A549 treated with RU486 at 1 μM for 4 hours (cell line): Measurements from ENCODE around the gene ATP7A. TPM values are rescaled to one million over a fixed set of nuclear protein-coding genes. Genes with fewer than 3 reads are reported as not detected.

ENCODE experiments used
- total RNA-seq: library from RNA; stranded (reverse); fragments of 200-300 nt; extraction: Qiagen RNA extraction; gene quantifications from 5 replicates; pipeline ENCODE4 v1.2.3, GENCODE V29; 2022; ENCODE audit warnings: low read depth

Gene ATP7A
- 1.7 to 3.5 TPM (median 3.4 TPM) in 5 replicates for total RNA-seq

DNA sequence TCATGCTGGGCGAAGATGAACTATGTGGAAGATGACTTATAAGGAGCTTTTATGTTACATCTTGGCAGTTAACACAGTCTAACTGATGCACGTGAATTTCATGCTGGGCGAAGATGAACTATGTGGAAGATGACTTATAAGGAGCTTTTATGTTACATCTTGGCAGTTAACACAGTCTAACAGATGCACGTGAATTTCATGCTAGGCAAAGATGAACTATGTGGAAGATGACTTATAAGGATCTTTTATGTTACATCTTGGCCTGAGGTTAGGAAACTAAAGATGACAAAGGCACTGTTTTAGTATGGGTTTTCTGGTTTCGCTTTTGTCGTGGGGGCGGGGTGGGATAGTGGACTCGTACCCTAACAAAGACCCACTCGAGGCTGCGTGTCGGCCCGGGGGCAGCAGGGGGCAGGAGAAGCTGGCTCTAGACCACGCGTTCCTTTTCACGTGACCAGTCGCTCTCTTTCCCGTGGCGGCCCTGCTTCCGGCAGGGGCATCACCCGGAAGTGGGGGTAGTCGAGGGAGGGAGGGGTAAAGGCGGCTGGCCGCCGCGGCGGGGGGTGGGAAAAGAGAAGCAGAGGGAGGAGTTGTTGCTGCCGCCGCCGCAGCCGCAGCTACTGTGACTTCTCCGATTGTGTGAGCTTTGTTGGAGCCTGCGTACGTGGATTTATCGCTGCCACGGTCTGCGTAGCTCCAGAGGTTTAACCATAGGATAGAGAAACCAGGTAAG, at the start of gene ATP7A:
Gene ATP7A (plus strand): TSS at position 586 of the 733 bp plus-strand sequence. CDS start 60,949 bp downstream, outside the sequence.

GRCh38 chrX:77894921-77895886, 15.3 kb upstream of the ATP7A start, which contains the start of gene MAGT1:
TSS of gene MAGT1 (minus strand) at chrX:77895435. CDS start at chrX:77895410, 25 bp downstream.

DNA sequence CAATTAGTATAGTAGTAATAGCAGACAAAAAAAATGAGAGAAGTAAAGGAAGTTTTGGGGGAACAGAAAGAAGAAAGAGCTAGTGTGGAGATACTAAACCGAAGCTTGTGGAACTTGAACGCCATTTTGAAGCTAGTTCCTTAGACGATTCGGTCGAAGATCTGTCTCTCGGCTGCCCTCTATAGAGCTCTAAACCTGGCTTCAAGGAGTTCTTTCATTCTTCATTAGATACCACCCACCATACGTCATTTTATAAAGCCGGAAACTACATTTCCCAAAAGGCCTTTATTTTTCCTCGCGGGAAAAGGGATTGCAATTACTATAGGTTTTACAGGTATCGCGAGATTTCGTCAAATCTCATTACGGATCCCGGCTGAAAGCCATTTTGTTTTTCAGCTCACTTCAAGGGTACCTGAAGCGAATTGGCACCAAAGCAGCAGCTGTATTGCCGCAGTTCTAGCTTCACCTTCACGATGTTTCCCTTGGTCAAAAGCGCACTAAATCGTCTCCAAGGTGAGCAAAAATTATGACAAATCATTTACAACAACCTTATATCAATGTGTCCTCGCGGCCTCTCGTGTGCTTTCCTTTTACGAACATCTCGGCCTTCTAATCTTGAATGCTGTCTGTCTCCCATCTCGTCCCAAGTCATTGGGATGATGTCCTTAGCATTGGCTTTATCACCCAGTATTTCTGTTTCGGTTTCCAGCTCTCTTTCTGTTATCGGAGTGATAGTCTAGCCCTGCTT, 11.2 kb upstream of the ATP7A start, which contains the start of gene COX7B:
Gene COX7B (plus strand): TSS at position 388 of the 748 bp plus-strand sequence. CDS start 86 bp downstream, at position 474.

GRCh38 chrX:77969538-77969937, 59.0 kb downstream of the ATP7A start, which contains the start of gene PGAM4:
TSS of gene PGAM4 (minus strand) at chrX:77969638. CDS start at chrX:77969638, 0 bp downstream.

Other genes with a start within 250 kb of the ATP7A start
- 14.3 to 23.9 TPM (median 21.8 TPM) in 5 replicates for gene ATRX, start 124.5 kb upstream of the ATP7A start, total RNA-seq
- gene MAGT1, start 15.3 kb upstream of the ATP7A start, total RNA-seq = 29.9 to 49.0 TPM (median 41.3 TPM) in 5 replicates
- 539 to 698 TPM (median 674 TPM) in 5 replicates for gene COX7B, start 11.2 kb upstream of the ATP7A start, total RNA-seq
- 0.44 to 0.66 TPM (median 0.53 TPM) in 4 of 5 replicates, not detected in the other for gene PGAM4, start 58.9 kb downstream of the ATP7A start, total RNA-seq
- gene PGK1, start 193.6 kb downstream of the ATP7A start, total RNA-seq = 557 to 612 TPM (median 577 TPM) in 5 replicates
- gene TAF9B, start 229.0 kb downstream of the ATP7A start, total RNA-seq = 10.2 to 14.3 TPM (median 12.9 TPM) in 5 replicates